HG03354 (cell line): ENCODE results near the gene EIF3M.

Experiments used
- ATAC-seq: cut with Tn5 transposase; IDR thresholded peaks from one replicate; pipeline ENCODE4 v1.9.1; 2021; ENCODE audit warnings: mild to moderate bottlenecking; ENCODE audit not compliant: unreplicated experiment, poor library complexity, severe bottlenecking

Gene EIF3M

GRCh38 chr11:32583459-32584271 is at the start of gene EIF3M:
Gene EIF3M (plus strand): TSS chr11:32583831. CDS start chr11:32583888, 57 bp downstream.
- peak; percentile 97 for ATAC-seq

GRCh38 chr11:32538804-32539203 is 44.8 kb upstream of the EIF3M start:
- ATAC-seq, result no peak

DNA sequence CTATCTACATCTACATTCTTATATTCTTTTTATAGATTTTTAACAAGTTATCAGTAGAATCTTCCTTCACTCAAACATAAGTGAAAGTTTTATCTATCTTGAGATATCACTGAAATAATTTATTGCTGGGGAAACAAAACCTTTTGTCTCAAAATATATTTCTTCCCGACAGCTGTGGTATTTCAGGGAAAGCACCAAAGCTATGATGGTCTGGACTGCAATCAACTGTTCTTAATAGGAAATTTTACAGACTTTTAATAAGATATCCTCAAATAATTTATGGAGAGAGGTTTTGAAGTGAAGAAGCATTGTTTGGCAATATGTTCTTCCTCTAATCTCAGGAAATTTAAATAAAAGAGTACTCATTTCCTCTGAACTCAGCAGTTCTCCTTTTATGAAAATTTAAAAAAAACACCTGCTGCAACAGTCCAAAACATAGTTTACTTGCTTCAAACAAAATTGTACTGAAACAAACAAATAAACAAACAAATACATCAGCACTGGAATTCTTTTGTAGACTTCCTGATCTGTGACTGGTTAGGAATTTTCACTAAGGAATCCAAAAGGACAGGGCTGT is 33.9 kb upstream of the EIF3M start:
- ATAC-seq, result no peak

DNA sequence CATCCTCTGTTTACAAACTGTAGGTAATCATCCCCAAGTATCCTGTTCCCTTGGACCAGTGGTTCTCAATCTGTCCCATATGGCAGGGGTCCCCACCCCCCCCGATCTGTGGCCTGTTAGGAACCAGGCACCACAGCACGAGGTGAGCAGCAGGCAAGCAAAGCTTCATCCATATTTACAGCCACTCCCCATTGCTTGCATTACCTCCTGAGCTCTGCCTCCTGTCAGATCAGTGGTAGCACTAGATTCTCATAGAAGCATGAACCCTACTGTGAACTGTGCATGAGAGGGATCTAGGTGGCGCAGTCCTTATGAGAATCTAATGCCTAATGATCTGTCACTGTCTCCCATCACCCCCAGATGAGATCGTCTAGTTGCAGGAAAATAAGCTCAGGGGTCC is 33.4 kb upstream of the EIF3M start:
- no peak for ATAC-seq

DNA sequence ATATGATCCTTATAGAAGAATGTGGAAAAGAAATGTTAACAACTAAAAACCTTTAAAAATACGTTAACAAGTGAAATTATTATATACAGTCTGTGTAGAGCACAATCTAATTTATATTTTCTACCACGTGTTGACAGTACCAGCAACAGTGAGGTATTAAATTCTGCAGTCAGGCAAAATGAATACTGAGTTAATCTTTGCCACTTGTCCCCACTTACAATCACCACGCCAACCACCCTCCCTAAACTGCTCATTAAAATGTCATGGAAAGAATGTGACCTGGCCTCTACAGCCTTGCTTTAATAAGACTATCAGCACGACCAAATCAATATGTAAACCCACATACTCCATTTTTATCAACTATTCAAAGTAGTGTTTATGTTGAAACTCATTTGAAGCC is 28.5 kb upstream of the EIF3M start:
- no peak for ATAC-seq

- no peak for ATAC-seq
Measured at GRCh38 chr11:32555895-32556294, 27.7 kb upstream of the EIF3M start.

DNA sequence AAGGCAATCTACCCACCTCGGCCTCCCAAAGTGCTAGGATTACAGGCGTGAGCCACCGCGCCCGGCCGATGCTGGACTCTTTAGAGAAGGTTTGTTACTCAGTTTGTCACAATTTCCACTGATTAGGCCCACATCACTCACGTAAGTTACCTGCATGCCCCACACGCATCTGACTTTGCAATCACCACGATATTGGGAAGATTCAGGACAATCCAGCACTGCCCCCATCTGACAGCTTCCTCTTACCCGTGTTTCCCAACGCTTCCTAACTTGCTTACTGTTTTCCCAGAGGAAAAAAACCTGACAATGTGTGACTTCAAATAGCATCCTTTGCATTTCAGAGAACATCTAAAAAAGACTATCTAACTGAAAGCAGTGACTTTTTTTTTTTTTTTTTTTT is 21.8 kb upstream of the EIF3M start:
- ATAC-seq, result no peak

DNA sequence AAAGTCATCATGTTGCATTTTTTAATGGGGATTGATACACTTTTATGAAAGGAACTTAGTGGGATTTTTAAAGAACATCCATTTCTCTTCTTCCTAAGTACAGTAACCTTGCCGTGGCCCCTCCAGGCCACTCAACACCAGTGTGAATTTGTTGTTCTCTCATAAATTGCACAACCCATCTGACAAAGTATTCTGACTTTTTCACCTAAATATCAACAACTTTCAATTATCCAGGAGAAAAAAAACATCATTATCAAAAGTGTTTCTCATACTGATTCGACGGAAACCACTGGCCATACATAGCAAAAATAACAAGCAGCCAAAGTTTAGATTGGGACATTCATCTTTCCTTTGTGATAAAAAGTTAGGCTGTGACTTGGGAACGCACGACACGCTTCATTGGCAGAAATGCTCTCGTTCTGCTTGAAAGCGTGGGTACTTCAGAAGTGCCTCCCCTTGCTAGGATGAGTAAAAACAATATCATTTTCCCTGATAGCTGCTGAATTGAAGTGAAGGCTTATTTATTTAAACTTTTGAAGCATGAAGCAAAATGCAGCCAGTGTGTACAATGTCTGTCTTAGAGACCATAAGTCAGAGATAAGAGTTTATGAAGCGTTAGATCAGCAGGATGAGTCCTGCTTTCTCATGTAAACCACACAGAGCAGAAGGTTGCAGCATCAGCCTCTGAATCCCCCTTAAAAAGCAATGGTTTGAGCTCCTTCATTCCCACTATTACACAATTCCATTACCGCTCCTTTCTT is 20.6 kb upstream of the EIF3M start:
- ATAC-seq, result no peak

DNA sequence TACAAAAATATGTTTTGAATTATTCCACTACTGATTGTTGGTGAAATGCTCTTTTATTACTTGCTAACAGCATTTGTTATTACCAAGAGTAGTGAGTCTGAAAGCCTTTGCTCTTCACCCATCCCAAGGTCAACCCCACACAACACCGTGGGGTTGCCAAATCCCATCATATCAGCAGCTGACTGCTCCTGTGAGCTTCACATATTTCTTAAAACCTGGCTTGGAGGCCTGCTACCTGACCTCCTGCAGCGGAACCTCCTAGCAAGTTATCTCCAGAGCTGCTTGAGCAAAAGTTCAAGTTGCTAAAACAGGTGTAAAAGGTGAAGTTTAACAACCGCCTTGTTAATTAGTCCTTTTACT is 20.1 kb upstream of the EIF3M start:
- ATAC-seq, result no peak

DNA sequence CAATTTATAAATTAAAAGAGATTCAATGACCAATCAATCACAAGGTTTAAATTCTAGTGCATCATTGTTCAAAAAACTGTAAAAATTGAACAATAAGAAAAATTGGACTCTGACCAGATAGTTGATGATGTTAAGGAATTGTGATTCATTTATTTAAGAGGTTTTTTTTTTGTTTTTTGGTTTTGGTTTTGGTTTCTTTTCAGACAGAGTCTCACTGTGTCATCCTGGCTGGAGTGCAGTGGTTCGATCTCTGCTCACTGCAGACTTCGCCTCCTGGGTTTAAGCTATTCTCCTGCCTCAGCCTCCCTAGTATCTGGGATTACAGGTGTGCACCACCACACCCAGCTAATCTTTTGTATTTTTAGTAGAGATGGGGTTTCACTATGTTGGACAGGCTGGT is 17.1 kb upstream of the EIF3M start:
- ATAC-seq, result no peak

DNA sequence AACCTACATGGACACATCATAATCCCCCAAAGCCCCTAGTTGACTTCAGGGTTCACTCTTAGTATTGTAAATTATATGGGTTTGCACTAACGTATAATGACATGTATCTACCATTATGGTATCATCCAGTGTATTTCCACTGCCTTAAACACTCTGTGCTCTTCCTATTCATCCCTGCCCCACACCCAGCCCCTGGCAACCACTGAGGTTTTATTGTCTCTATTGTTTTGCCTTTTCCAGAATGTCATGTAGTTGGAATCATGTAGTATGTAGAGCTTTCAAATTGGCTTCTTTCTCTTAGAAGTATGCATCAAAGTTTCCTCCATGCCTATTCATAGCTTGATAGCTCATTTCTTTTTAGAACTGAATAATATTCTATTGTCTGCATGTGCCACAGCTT is 16.5 kb upstream of the EIF3M start:
- no peak for ATAC-seq

GRCh38 chr11:32569313-32569881 is 14.2 kb upstream of the EIF3M start:
- no peak for ATAC-seq

GRCh38 chr11:32571039-32571438 is 12.6 kb upstream of the EIF3M start:
- no peak for ATAC-seq

- no peak for ATAC-seq
Measured at GRCh38 chr11:32573228-32573627, 10.4 kb upstream of the EIF3M start.

- ATAC-seq, result no peak
Measured at GRCh38 chr11:32574421-32574820, 9.2 kb upstream of the EIF3M start.

DNA sequence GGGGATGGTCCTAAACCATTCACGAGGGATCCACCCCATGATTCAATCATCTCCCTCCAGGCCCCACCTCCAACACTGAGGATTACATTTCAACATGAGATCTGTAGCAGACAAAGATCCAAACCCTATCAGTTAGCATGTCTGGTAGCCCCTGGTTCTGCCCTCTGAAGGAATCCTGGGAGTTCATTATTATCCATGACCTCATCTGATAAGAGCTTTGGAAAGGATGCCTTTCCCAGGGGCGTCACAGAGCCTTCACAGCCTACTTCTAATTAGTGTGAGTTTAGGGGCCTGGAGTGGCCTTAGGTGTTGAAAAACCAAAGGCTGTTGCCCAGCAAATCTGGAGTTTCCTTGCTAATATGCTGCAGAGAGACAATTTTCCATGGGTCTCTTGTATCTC is 8.6 kb upstream of the EIF3M start:
- ATAC-seq, result no peak

DNA sequence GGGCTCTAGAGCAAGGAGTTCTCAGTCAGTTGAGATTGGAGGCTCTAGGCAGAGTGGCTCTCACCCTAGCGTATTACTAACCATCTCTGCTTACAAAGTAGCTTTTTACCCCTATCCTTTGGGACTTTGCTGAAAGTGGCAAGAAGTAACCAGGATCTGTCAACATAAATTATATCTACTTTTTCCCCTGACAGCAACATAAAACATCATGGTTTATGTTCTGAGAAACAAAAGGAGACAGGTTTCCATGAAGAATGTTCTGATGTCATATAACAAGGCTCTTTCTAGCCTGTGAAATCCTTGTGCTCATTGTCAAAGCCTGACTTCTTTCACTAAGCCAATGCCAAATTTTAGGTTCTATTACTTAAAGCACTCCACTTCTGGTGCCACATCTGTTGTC is 7.2 kb upstream of the EIF3M start:
- ATAC-seq, result no peak

- no peak for ATAC-seq
Measured at GRCh38 chr11:32580967-32581366, 2.7 kb upstream of the EIF3M start.

GRCh38 chr11:32581556-32581955 is 2.1 kb upstream of the EIF3M start:
- ATAC-seq, result no peak

DNA sequence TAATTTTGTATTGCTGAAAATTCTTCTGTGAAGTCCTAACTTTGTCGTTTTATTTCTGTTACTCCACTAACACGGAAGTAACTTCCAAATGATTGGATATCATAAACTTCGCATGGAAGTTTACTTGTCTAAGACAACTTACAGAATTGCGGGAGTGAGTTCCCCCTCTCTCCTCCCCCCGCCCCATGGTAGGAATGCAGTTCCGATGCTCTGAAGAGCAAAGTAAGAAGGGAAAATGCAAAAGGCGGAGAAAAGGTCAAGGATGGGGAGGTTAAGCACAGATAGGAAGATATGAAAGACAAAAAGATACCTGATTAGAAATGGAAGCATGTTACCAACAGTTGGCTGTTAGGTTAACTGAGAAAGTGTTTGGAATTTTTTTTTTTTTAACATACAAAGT is 1.3 kb downstream of the EIF3M start:
- no peak for ATAC-seq
